Loucy (cell line): Measurements from ENCODE around the gene PGF.

Experiments
- EZH2phosphoT487 ChIP-seq: fragments of 200-600 bp; IDR thresholded peaks from 2 replicates; pipeline ENCODE4 v1.6.1; 2018; ENCODE audit warnings: antibody characterized with exemption, mild to moderate bottlenecking, moderate library complexity, borderline replicate concordance
- TF ChIP-seq, protein P1 (sequence below): fragments of 200-600 bp; sonication (generic); conservative IDR thresholded peaks from 2 replicates; pipeline ENCODE4 v1.5.1; 2014; ENCODE audit warnings: mild to moderate bottlenecking, antibody characterized with exemption, low read length

DNA sequence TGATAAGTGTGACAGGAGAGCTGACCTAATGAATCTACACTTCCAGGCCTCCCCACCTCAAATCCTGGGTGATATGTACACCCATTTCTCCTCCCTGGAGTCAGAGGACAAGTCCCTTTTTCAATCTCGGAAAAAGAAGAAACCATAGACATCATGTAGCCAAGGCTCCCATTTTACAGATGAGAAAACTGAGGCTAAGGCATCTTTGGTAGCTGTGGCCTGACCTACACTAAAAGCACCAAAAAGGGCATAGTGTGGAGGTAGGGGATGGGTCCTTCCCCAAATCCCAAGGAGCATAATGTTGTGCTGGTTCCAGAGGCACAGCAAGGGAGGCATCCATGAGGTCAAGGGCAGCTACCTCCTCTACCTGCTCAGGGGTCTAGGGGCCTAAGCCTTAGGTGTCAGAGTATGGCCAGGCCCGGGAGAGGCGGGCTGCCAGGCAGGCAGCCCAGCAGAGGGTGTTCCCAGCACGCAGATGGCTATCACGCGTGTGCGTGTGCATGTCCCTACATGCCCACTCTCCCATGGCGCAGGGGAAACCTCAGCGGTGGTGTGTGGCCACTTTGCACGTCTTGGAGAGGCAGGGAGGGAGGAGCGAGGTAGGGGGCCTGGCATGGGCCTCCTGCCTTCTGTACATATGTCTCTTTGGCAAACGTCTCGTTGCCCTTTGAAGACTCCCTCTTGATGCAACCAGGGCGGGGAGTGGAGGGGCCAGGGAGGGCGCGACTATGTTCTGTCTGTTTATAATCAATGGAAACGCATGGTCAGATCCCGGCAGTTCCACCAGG, 2.5 kb downstream of the PGF start:
- TF ChIP-seq, protein P1, sequence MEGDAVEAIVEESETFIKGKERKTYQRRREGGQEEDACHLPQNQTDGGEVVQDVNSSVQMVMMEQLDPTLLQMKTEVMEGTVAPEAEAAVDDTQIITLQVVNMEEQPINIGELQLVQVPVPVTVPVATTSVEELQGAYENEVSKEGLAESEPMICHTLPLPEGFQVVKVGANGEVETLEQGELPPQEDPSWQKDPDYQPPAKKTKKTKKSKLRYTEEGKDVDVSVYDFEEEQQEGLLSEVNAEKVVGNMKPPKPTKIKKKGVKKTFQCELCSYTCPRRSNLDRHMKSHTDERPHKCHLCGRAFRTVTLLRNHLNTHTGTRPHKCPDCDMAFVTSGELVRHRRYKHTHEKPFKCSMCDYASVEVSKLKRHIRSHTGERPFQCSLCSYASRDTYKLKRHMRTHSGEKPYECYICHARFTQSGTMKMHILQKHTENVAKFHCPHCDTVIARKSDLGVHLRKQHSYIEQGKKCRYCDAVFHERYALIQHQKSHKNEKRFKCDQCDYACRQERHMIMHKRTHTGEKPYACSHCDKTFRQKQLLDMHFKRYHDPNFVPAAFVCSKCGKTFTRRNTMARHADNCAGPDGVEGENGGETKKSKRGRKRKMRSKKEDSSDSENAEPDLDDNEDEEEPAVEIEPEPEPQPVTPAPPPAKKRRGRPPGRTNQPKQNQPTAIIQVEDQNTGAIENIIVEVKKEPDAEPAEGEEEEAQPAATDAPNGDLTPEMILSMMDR: no peak
- TF ChIP-seq EZH2phosphoT487: no peak
